ENCODE results near the gene NOTCH1.

Gene NOTCH1

DNA sequence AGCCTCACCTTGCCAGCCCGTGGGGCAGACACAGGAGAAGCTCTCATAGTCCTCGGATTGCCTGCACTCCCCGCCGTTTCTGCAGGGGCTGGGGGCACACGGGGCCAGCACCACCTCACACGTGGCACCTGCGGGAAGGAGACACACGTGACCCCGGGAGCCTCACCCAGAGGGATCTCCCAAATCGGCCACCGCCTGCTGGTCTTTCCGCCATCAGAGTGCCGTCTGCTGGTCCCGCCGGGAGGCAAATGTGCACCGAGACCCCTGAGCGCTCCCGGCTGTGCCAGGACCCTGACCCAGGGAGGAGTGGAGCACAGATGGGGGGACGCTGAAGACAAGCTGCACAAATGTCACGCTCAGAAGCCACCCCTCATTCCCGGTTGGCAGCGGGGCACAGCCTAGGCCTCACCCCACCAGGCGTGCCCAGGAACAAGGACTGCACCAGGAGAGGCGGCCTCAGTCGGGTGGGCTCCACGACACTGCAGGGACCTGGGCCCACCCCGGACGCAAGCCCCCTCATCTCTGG is 34.6 kb downstream of the NOTCH1 start:
- H3K9me3 ChIP-seq (ENCODE audit: control extremely low read depth in 1 of 5, control insufficient read depth in 4 of 5, insufficient read depth in 2 of 5, low read depth in 1 of 5, low read length in 4 of 5): no peaks in the 10 kb centered on the region
- WGBS (ENCODE audit: insufficient coverage): 97% methylated on average over 26 of the region's 28 CpGs
- ChIA-PET POLR2A (no interaction called here), CTCF (interaction anchor here (4.1 kb wide), 1 partner anchor 24 kb away, joined by 20 read pairs; no protein-coding TSS in a partner anchor)
- DNase-seq: no peak
- H3K36me3 ChIP-seq (ENCODE audit: control insufficient read depth in 4 of 4, insufficient read depth in 4 of 4, low read length in 3 of 4): peaks cover 14 to 98% (median 71%) of the 10 kb centered on the region in 4 experiments
- H3K4me3 ChIP-seq (ENCODE audit: control insufficient read depth in 1 of 7, extremely low read depth in 1 of 7, insufficient read depth in 4 of 7, low read depth in 2 of 7, low read length in 6 of 7): no peak overlapping the region
- no peaks in the 10 kb centered on the region for H3K27me3 ChIP-seq (replicated peaks in 2 of 5; ENCODE audit: control insufficient read depth in 4 of 5, insufficient read depth in 5 of 5, low read length in 4 of 5)
- H3K27ac ChIP-seq (ENCODE audit: insufficient read depth in 1 of 2, low read depth in 1 of 2, low read length in 2 of 2, poor library complexity in 1 of 2, severe bottlenecking in 2 of 2): no peak overlapping the region
- H3K4me1 ChIP-seq (ENCODE audit: control extremely low read depth in 1 of 4, control insufficient read depth in 4 of 4, insufficient read depth in 4 of 4, low read length in 3 of 4): no peaks in the 10 kb centered on the region

DNA sequence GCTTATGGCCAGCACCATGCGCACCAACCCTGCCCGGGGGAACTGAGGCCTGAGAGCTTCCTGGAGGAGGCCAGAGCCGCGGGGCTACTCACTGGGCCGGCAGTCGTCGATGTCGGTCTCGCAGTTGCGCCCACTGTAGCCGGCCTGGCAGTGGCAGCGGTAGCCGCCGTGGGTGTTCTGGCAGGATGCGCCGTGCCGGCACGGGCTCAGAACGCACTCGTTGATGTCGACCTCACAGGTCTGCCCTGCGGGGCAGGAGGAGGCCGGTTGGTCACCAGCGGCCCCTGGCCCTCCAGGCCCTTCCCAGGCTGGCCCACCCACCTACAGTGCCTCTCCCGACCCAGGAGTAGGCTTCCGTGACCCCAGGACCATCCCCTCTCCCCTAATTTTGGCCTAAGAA is 35.3 kb downstream of the NOTCH1 start:
- H3K36me3 ChIP-seq (ENCODE audit: control insufficient read depth in 4 of 4, insufficient read depth in 4 of 4, low read length in 3 of 4): peaks cover 16 to 98% (median 73%) of the 10 kb centered on the region in 4 experiments
- ChIA-PET CTCF (interaction anchor here (4.1 kb wide), 1 partner anchor 23 kb away, joined by 20 read pairs; no protein-coding TSS in a partner anchor), POLR2A (no interaction called here)
- DNase-seq: no peak
- no peak overlapping the region for H3K4me3 ChIP-seq (ENCODE audit: control insufficient read depth in 1 of 7, extremely low read depth in 1 of 7, insufficient read depth in 4 of 7, low read depth in 2 of 7, low read length in 6 of 7)
- H3K27ac ChIP-seq (ENCODE audit: insufficient read depth in 1 of 2, low read depth in 1 of 2, low read length in 2 of 2, poor library complexity in 1 of 2, severe bottlenecking in 2 of 2): peak overlapping the region in 1 of 2 experiments; percentile 5
- no peaks in the 10 kb centered on the region for H3K9me3 ChIP-seq (ENCODE audit: control extremely low read depth in 1 of 5, control insufficient read depth in 4 of 5, insufficient read depth in 2 of 5, low read depth in 1 of 5, low read length in 4 of 5)
- 95% methylated on average over 20 of the region's 26 CpGs for WGBS (ENCODE audit: insufficient coverage)
- H3K4me1 ChIP-seq (ENCODE audit: control extremely low read depth in 1 of 4, control insufficient read depth in 4 of 4, insufficient read depth in 4 of 4, low read length in 3 of 4): no peaks in the 10 kb centered on the region
- no peaks in the 10 kb centered on the region for H3K27me3 ChIP-seq (replicated peaks in 2 of 5; ENCODE audit: control insufficient read depth in 4 of 5, insufficient read depth in 5 of 5, low read length in 4 of 5)

DNA sequence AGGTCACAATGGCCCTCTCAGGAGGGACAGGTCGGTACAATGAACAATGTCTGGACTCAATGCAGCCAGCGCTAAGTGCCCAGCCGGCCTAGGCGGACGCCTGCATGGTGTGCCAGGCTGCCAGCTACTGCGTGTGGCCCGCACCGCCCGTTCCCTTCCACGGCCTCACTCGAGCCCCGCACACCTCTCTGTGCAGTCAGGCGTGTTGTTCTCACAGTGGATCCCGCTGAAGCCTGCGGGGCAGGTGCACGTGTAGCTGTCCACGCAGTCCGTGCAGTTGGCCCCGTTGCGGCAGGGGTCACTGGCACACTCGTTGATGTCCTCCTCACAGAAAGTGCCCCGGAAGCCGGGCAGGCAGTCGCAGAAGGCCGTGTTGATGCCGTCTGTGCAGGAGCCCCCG is 36.3 kb downstream of the NOTCH1 start:
- no peaks in the 10 kb centered on the region for H3K27me3 ChIP-seq (replicated peaks in 2 of 5; ENCODE audit: control insufficient read depth in 4 of 5, insufficient read depth in 5 of 5, low read length in 4 of 5)
- no peak overlapping the region for H3K4me3 ChIP-seq (ENCODE audit: control insufficient read depth in 1 of 7, extremely low read depth in 1 of 7, insufficient read depth in 4 of 7, low read depth in 2 of 7, low read length in 6 of 7)
- no peak for DNase-seq
- H3K4me1 ChIP-seq (ENCODE audit: control extremely low read depth in 1 of 4, control insufficient read depth in 4 of 4, insufficient read depth in 4 of 4, low read length in 3 of 4): no peaks in the 10 kb centered on the region
- 99% methylated on average over 26 of the region's 27 CpGs for WGBS (ENCODE audit: insufficient coverage)
- ChIA-PET POLR2A (interaction anchor here (0.7 to 1.3 kb wide), 2 partner anchors 21 to 118 kb away, joined by 3 to 4 read pairs; no protein-coding TSS in a partner anchor), CTCF (interaction anchor here (1.7 to 4.1 kb wide), 2 partner anchors 22 to 24 kb away, joined by 3 to 20 read pairs; no protein-coding TSS in a partner anchor)
- no peak overlapping the region for H3K27ac ChIP-seq (ENCODE audit: insufficient read depth in 1 of 2, low read depth in 1 of 2, low read length in 2 of 2, poor library complexity in 1 of 2, severe bottlenecking in 2 of 2)
- no peaks in the 10 kb centered on the region for H3K9me3 ChIP-seq (ENCODE audit: control extremely low read depth in 1 of 5, control insufficient read depth in 4 of 5, insufficient read depth in 2 of 5, low read depth in 1 of 5, low read length in 4 of 5)
- H3K36me3 ChIP-seq (ENCODE audit: control insufficient read depth in 4 of 4, insufficient read depth in 4 of 4, low read length in 3 of 4): peaks cover 19 to 98% (median 75%) of the 10 kb centered on the region in 4 experiments

DNA sequence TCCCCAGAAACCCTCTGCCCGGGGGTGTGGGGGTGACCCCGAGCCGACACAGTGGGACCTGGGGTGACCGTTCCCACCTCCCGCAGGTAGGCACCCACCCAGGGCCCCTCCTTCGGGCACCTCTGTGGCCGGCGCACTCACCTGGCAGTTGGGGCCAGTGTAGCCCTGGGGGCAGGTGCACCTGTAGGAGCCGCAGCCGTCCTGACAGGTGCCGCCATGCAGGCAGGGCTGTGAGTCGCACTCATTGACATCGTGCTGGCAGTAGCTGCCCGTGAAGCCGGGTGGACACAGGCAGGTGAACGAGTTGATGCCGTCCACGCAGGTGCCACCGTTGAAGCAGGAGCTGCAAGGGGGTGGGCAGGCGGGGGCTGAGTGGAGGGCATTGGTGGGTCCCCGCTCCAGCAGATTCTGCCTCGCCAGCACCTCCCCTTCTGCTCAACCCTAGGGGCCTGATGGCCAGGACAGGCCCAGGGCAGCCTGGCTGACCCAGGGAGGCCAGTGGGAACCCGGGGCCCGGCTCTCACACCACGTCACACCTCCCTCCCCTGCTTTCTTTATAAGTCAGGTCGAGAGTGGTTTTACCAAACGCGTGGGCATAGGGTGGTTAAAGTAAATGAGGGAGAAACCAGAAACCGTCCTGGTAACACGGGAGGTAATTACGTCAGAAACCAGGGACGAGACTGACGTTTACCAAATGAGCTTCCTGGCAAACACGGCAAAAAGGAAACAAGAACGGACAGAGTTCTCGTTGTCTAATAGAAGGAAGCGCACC is 36.9 kb downstream of the NOTCH1 start:
- 97% methylated on average over 28 of the region's 37 CpGs for WGBS (ENCODE audit: insufficient coverage)
- ChIA-PET POLR2A (interaction anchor here (1.3 kb wide), 1 partner anchor 21 kb away, joined by 3 read pairs; no protein-coding TSS in a partner anchor), CTCF (interaction anchor here (1.2 to 4.1 kb wide), 3 partner anchors 21 to 24 kb away, joined by 3 to 20 read pairs (median 3); no protein-coding TSS in a partner anchor)
- H3K27me3 ChIP-seq (replicated peaks in 2 of 5; ENCODE audit: control insufficient read depth in 4 of 5, insufficient read depth in 5 of 5, low read length in 4 of 5): no peaks in the 10 kb centered on the region
- DNase-seq: no peak
- H3K27ac ChIP-seq (ENCODE audit: insufficient read depth in 1 of 2, low read depth in 1 of 2, low read length in 2 of 2, poor library complexity in 1 of 2, severe bottlenecking in 2 of 2): no peak overlapping the region
- no peak overlapping the region for H3K4me3 ChIP-seq (ENCODE audit: control insufficient read depth in 1 of 7, extremely low read depth in 1 of 7, insufficient read depth in 4 of 7, low read depth in 2 of 7, low read length in 6 of 7)
- H3K4me1 ChIP-seq (ENCODE audit: control extremely low read depth in 1 of 4, control insufficient read depth in 4 of 4, insufficient read depth in 4 of 4, low read length in 3 of 4): no peaks in the 10 kb centered on the region
- H3K36me3 ChIP-seq (ENCODE audit: control insufficient read depth in 4 of 4, insufficient read depth in 4 of 4, low read length in 3 of 4): peaks cover 19 to 98% (median 76%) of the 10 kb centered on the region in 4 experiments
- H3K9me3 ChIP-seq (ENCODE audit: control extremely low read depth in 1 of 5, control insufficient read depth in 4 of 5, insufficient read depth in 2 of 5, low read depth in 1 of 5, low read length in 4 of 5): no peaks in the 10 kb centered on the region

DNA sequence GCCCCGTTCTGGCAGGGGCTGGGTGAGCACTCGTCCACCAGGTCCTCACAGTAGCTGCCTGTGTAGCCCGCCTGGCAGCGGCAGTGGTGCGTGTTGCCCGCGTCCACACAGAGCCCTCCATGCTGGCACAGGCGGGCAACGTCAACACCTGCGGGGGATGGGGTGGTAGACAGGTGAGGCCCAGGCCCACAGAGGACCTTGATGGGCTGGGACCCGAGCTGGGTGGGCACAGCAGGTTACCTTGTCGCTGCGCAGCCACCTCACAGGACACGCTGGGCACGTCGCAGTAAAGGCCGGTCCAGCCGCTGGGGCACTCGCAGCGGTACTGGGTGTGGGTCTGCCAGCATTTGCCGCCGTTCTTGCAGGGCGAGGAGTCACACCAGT is 37.9 kb downstream of the NOTCH1 start:
- ChIA-PET CTCF (interaction anchor here (1.2 to 4.1 kb wide), 3 partner anchors 20 to 25 kb away, joined by 3 to 20 read pairs (median 3); no protein-coding TSS in a partner anchor), POLR2A (no interaction called here)
- DNase-seq: no peak
- WGBS (ENCODE audit: insufficient coverage): 96% methylated on average over 21 of the region's 23 CpGs
- Histone ChIP-seq H3K9me3 (ENCODE audit: control extremely low read depth in 1 of 5, control insufficient read depth in 4 of 5, insufficient read depth in 2 of 5, low read depth in 1 of 5, low read length in 4 of 5) (no peaks in the 10 kb centered on the region), H3K36me3 (ENCODE audit: control insufficient read depth in 4 of 4, insufficient read depth in 4 of 4, low read length in 3 of 4) (peaks cover 17 to 98% (median 78%) of the 10 kb centered on the region in 4 experiments), H3K4me1 (ENCODE audit: control extremely low read depth in 1 of 4, control insufficient read depth in 4 of 4, insufficient read depth in 4 of 4, low read length in 3 of 4) (no peaks in the 10 kb centered on the region), H3K27ac (ENCODE audit: insufficient read depth in 1 of 2, low read depth in 1 of 2, low read length in 2 of 2, poor library complexity in 1 of 2, severe bottlenecking in 2 of 2) (no peak overlapping the region), H3K27me3 (replicated peaks in 2 of 5; ENCODE audit: control insufficient read depth in 4 of 5, insufficient read depth in 5 of 5, low read length in 4 of 5) (no peaks in the 10 kb centered on the region), H3K4me3 (ENCODE audit: control insufficient read depth in 1 of 7, extremely low read depth in 1 of 7, insufficient read depth in 4 of 7, low read depth in 2 of 7, low read length in 6 of 7) (no peak overlapping the region)

DNA sequence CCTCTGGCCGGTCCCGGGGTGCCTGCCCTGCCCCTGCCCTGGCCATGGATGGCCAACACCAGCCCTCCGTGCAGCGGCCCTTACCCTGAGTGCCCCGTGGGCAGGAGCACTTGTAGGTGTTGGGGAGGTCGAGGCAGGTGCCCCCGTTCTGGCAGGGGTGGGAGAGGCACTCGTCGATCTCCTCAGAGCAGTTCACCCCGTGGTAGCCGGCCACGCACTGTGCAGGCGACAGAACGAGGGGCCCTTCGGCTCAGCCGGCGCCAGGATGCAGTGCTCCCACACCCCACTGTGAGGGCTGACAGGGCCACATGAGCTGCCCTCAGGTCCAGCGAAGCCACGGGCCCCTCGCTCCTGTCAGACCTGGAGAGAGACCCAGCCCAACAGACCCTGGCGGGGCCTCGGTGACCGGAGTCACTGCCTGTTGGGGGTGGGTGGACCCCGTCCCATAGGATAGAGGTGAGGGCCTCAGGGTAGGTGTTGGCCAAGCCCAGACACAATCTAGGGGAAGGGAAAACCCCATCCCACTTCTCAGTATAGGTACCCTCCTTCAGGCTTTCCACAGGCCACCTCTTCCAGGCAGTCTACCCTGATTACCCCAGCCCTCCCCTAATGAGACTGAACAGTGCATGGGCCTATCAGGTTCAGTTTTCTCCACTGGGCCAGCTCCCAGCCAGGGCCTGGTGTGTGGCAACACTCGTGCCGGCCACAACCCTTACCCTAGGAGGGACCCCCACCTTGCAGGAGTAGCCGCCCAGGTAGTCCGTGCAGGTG is 38.4 kb downstream of the NOTCH1 start:
- ChIA-PET POLR2A (no interaction called here), CTCF (interaction anchor here (1.2 to 4.1 kb wide), 3 partner anchors 20 to 26 kb away, joined by 3 to 20 read pairs (median 3); no protein-coding TSS in a partner anchor)
- no peak overlapping the region for H3K27ac ChIP-seq (ENCODE audit: insufficient read depth in 1 of 2, low read depth in 1 of 2, low read length in 2 of 2, poor library complexity in 1 of 2, severe bottlenecking in 2 of 2)
- WGBS (ENCODE audit: insufficient coverage): 97% methylated on average over 23 of the region's 28 CpGs
- no peaks in the 10 kb centered on the region for H3K9me3 ChIP-seq (ENCODE audit: control extremely low read depth in 1 of 5, control insufficient read depth in 4 of 5, insufficient read depth in 2 of 5, low read depth in 1 of 5, low read length in 4 of 5)
- no peaks in the 10 kb centered on the region for H3K4me1 ChIP-seq (ENCODE audit: control extremely low read depth in 1 of 4, control insufficient read depth in 4 of 4, insufficient read depth in 4 of 4, low read length in 3 of 4)
- H3K27me3 ChIP-seq (replicated peaks in 2 of 5; ENCODE audit: control insufficient read depth in 4 of 5, insufficient read depth in 5 of 5, low read length in 4 of 5): no peaks in the 10 kb centered on the region
- no peak overlapping the region for H3K4me3 ChIP-seq (ENCODE audit: control insufficient read depth in 1 of 7, extremely low read depth in 1 of 7, insufficient read depth in 4 of 7, low read depth in 2 of 7, low read length in 6 of 7)
- H3K36me3 ChIP-seq (ENCODE audit: control insufficient read depth in 4 of 4, insufficient read depth in 4 of 4, low read length in 3 of 4): peaks cover 15 to 99% (median 80%) of the 10 kb centered on the region in 4 experiments
- no peak for DNase-seq

All from common myeloid progenitor, CD34-positive (primary cell).